HL-60/S4 treated with phorbol 12-myristate 13-acetate at 8.2 ng/mL for 4 days and 3 days (cell line): ENCODE results near the gene TANGO6.
"Not testable (repeated sequence)": the region's sequence is repeated elsewhere in the genome, so short reads cannot be mapped to it uniquely, and the experiment has no call there.

ENCODE experiments used
- in situ Hi-C: fragments of 300-500 bp; cut with MboI; formaldehyde crosslinking; loops from 2 replicates; pipeline ENCODE4 v1.15.0; 2022; ENCODE audit warnings: low sequenced_read_pairs

The TANGO6 gene

DNA sequence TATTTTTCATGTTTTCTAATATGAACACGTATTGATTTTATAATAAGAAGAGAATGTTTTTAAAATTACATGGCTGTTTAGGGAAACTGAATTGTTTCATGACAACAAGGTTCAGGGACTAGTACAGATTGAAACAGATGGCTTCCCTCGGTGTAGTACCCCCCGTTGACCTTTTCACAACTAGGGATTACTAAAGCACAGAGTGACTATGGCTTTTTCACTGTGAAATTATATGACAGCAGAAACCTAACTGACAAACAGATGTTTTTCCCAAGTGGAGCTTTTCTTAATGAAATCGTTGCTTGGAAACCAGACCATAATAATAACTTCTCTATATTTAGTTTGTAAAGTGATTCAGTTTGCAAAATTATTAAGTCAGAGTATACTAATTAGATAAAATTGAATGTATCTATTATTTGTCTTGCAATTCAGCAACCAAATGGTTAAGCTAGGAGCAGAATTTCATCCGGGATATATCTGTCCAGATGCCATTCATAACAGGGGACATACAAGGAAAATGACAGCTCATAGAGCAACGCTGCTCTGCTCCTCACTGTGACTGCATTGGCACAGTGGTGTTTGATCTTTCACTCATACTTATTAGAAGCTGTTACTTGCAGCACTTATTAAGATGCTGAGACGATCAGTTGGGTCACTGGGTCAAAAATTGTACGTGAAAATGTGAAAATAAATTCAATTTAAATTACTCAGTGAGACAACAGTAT, 111.7 kb downstream of the TANGO6 start:
- in situ Hi-C loops, result no loop called here

DNA sequence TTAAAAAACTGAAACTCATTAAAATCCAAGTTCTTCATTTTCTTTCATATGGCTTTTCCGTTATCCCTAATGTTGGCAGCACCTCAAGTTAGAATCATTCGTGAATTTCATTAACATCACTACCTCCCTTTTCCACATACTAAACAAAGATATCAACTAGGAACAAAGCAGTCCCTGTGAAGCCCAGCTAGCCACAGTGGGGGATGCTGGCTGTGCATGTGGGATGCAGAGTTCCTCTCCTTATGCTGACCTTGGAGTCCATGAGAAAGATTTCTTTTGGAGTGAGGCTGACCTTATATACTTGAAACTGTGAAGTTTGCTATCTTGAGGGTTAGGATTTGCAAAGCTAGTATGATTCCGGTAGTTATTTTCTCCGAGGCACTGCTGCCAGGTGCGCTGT, 117.6 kb downstream of the TANGO6 start:
- in situ Hi-C loops, result no loop called here

- in situ Hi-C loops, result no loop called here
Observed at GRCh38 chr16:68961778-68962402, 118.6 kb downstream of the TANGO6 start.

GRCh38 chr16:68969338-68969737, 126.0 kb downstream of the TANGO6 start:
- in situ Hi-C loops, result no loop called here

- in situ Hi-C loops, result no loop called here
Observed at GRCh38 chr16:68972013-68972412, 128.7 kb downstream of the TANGO6 start.

GRCh38 chr16:68972720-68973119, 129.4 kb downstream of the TANGO6 start:
- in situ Hi-C loops, result no loop called here

DNA sequence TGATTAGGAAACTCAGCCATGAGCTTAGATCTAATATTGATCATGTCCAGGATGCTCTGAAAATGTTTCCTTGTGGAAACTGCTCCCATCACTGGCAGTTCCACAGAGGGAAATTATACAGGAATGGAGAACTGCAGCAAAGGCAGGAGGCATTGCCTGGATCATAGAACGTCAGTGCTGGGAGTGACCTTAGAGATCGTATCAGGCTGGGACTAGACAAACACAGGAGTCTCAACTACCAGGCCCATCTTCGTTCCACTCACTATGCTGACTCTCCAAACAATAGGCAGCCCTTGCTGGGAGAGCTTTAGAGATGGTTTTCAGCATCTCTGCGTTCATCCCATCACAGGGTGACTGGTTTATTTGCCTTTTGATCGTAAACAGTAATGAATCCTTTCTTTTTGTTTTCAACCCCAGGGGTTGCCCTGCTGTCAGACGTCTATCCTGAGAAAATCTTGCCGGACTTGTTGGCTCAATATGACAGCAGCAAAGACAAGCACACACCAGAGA, 130.3 kb downstream of the TANGO6 start:
- in situ Hi-C loops, result no loop called here

- in situ Hi-C loops, result no loop called here
Observed at GRCh38 chr16:68978303-68978954, 135.1 kb downstream of the TANGO6 start.

DNA sequence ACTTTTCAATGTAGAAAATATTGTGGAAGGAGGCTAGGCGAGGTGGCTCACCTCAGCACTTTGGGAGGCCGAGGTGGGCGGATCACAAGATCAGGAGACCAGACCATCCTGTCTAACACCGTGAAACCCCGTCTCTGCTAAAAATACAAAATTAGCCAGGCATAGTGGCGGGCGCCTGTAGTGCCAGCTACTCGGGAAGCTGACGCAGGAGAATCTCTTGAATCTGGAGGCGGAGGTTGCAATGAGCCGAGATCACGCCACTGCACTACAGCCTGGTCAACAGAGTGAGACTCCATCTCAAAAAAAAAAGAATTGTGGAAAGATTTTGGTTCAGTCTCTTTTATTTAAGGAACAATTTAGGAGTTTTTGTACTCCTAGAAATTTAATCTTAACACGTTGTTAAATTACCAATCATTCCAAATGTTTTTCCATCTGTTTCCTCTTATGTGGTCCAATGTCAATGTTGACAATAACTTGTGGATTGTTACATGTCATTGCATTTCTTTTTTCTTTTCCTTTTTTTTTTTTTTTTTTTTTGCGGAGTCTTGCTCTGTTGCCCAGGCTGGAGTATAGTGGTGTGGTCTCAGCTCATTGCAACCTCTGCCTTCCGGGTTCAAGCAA, 137.5 kb downstream of the TANGO6 start:
- in situ Hi-C loops, result no loop called here

GRCh38 chr16:68981971-68982370, 138.6 kb downstream of the TANGO6 start:
- in situ Hi-C loops, result no loop called here

- in situ Hi-C loops, result no loop called here
Observed at GRCh38 chr16:68984467-68984866, 141.1 kb downstream of the TANGO6 start.

- in situ Hi-C loops, result no loop called here
Observed at GRCh38 chr16:68985268-68985667, 141.9 kb downstream of the TANGO6 start.

GRCh38 chr16:68985855-68986254, 142.5 kb downstream of the TANGO6 start:
- in situ Hi-C loops, result no loop called here

- in situ Hi-C loops, result no loop called here
Observed at GRCh38 chr16:68987734-68988457, 144.6 kb downstream of the TANGO6 start.

DNA sequence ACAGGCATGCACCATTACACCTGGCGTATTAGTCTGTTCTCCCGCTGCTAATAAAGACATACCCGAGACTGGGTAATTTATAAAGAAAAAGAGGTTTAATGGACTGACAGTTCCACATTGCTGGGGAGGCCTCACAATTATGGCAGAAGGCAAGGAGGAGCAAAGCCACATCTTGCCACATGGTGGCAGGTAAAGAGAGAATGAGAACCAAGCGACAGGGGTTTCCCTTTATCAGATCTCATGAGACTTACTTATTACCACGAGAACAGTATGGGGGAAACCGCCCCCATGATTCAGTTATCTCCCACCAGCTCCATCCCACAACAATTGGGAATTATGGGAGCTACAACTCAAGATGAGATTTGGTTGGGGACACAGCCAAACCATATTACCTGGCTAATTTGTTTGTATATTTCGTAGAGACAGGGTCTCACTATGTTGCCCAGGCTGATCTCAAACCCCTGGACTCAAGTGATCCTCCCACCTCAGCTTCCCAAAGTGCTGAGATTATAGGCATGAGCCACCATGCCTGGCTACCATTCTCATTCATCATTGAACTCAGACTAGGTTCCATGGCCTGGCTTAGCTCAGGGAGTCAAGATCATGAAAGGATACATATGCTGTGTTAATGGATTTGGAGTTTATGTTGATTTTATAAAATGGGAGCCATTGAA, 147.0 kb downstream of the TANGO6 start:
- in situ Hi-C loops, result not testable (repeated sequence)

GRCh38 chr16:68991075-68991474, 147.7 kb downstream of the TANGO6 start:
- in situ Hi-C loops, result no loop called here

- in situ Hi-C loops, result no loop called here
Observed at GRCh38 chr16:68992521-68992920, 149.2 kb downstream of the TANGO6 start.

GRCh38 chr16:68993456-68993855, 150.1 kb downstream of the TANGO6 start:
- in situ Hi-C loops, result no loop called here

- in situ Hi-C loops, result no loop called here
Observed at GRCh38 chr16:68993885-68994284, 150.6 kb downstream of the TANGO6 start.

DNA sequence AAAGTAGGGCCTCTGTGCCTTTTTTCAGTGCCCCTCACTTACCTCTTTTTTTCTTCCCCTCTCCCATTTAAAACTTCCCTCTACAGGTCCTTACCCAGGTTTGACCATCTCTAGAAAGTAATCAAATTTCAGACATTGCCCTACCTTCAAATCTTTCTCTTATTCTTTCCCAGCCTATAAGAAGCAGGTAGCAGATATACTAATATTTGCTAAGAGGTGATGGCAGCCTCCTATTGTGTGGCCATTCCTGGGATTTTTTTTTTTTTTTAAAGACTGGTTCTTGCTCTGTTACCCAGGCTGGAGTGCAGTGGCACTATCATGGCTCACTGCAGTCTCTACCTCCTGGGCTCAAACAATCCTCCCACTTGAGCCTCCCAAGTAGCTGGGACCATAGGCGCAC, 151.0 kb downstream of the TANGO6 start:
- in situ Hi-C loops, result no loop called here
